Measurements from ENCODE around the gene ZNF575.
"Not testable (repeated sequence)": the region's sequence is repeated elsewhere in the genome, so short reads cannot be mapped to it uniquely, and the experiment has no call there.

ZNF575 gene

GRCh38 chr19:43511324-43511723 is 21.7 kb upstream of the ZNF575 start:
- no peak for DNase-seq

DNA sequence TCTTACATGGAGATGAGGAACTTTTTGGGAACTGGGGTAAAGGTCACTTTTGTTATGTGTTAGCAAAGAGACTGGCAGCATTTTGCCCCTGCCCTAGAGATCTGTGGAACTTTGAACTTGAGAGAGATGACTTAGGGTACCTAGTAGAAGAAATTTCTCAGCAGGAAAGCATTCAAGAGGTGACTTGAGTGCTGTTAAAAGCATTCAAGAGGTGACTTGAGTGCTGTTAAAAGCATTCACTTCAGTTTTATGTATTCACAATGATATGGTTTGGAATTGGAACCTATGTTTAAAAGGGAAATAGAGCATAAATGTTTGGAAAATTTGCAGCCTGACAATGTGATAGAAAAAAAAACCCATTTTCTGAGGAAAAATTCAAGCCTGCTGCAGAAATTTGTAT is 20.6 kb upstream of the ZNF575 start:
- DNase-seq, result not testable (repeated sequence)

DNA sequence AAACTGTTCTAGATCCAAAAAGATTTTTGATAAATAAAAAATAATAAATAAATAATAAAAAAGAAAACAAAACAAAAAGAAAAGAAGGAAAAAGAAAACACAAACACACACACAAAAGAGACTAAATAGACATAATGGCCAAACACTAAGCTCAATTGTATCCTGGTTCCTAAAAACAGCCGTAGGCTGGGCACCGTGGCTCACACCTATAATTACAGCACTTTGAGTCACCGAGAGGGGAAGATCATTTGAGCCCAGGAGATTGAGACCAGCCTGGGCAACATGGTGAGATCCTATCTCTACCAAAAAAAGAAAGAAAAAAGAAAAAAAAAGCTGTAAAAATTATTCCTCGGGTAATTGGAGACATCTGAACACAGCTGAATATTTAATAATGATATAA is 14.9 kb upstream of the ZNF575 start:
- no peak for DNase-seq

DNA sequence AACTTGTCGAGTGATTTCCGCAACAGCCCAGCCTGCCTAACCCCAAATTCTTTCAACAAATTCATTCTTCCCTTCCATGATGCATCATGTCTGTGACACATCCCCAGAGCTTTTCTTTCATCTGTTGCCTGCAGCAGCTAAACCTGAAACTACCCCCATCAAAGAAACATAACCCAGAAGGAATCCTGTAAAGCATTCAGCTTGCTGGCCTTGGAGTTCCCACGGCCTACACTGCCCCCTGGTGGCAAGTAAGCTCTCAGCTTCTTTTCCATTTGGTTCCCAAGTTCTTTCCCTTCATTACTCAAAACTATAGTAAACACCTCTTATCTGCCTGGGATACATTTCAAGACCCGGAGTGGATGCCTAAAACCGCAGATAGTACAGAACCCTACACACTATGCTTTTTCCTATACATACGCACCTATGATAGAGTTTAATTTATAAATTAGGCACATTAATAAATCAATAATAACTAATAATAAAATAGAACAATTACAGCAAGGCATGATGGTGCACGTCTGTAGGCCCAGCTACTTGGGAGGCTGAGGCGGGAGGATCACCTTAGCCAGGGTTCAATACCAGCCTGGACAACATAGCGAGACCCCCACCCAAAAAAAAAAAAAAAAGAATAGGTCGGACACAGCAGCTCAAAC is 13.4 kb upstream of the ZNF575 start:
- peak; percentile 95 for DNase-seq

DNA sequence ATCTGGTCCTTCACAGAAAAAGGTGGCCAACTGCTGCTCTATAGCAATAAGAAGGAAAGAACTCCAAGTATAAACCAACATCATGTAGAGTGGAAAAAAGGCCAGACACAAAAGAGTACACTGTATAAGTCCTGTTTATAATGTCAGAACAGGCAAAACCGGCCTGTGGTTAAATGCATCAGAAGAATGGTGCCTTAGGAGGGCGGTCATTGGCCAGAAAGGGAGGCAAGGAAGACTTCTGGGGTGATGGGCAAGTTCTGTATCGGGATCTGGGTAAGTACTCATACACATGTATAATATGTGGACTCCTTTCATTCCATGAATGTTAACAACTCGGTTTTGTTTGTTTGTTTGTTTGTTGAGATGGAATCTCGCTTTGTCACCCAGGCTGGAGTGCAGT is 10.1 kb upstream of the ZNF575 start:
- no peak for DNase-seq

DNA sequence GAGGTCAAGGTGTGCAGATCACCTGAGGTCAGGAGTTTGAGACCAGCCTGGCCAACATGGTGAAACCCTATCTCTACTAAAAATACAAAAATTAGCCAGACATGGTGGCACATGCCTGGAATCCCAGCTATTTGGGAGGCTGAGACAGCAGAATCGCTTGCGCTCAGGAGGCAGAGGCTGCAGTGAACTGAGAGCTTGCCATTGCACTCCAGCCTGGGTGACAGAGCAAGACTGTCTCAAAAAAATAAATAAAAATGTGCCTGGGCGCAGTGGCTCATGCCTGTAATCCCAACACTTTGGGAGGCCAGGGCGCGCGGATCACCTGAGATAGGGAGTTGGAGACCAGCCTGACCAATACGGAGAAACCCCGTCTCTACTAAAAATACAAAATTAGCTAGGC is 9.3 kb upstream of the ZNF575 start:
- not testable (repeated sequence) for DNase-seq

DNA sequence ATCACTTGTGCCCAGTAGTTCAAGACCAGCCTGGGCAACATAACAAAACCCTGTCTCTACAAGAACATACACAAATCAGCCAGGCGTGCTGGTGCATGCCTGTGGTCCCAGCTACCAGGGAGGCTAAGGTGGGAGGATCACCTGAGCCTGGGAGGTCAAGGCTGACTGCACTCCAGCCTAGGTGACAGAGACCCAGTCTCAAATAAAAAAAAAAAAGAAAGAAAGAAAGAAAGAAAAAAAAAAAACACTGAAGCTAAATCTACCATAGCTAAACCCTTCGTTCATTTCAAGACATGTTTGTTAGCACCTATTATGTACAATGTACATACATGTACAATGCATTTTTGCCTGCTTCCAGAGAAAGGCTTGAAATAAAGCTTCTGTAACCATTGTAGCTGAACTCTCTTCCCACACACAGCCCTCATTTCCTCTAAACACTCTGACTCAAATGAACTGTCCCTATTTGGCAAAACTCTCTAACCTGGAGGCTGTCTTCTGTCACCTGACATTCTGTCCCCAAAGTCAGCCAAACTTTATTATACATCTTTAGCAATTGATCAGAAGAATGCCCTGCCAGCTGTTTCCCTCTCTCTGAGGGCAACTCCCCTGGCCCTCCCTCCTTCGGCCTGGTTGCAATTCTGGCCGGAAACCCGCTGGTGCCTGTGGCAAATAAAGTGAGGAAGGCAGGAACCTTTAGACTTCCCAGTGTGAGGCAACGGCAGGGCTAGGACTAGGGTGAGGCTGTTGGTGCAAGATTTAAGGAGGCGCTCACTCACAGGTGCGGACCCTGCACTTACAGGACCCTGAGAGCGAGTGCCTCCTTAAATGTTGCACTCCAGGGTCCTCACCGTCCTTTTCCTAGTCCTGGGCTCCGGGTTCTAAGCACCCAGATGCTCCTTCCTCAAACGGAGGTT is 7.8 kb upstream of the ZNF575 start:
- DNase-seq, result no peak

DNA sequence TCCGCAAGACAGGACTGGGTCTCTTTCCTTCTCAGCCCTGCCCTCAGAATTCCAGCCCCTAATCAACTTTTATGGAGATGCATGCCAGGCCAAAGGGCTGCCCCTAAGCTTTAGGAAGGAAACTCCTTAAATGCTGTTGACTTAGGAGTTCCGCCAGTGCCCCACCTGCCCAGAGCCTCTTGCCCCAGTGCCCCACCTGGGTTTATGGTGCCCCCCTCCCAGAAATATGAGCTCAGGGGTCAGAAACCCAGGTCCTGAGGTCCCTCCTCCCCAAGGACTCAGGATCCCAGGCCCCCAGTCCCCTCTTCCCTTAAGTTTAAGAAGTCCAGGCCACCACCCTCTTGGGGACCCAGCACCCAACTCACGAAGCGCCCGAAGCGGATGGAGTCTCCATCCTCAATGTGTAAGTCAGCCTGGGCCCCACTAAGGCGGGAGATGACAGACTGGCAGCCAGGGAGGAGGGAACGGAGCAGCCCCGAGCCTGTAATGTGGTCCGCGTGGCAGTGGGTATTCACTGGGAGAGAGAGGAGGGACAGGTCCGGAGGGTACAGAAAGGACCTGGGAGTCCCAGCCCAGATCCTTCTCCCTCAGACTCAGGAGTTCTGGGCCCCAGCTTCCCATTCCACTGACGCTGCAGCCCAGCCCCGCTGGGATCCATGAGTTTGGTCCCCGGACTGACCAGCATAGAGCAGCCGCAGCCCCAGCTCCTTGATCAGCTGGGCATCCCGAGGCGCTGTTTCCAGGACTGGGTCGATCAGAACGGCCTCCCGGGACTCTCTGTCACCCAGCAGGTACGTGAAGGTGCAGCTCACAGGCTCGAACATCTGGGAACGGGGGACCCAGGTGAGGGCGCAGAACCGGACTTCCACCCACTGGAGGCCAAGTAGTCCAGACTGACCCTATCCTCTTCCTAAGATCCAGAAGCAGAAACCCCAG is 6.9 kb upstream of the ZNF575 start:
- no peak for DNase-seq

DNA sequence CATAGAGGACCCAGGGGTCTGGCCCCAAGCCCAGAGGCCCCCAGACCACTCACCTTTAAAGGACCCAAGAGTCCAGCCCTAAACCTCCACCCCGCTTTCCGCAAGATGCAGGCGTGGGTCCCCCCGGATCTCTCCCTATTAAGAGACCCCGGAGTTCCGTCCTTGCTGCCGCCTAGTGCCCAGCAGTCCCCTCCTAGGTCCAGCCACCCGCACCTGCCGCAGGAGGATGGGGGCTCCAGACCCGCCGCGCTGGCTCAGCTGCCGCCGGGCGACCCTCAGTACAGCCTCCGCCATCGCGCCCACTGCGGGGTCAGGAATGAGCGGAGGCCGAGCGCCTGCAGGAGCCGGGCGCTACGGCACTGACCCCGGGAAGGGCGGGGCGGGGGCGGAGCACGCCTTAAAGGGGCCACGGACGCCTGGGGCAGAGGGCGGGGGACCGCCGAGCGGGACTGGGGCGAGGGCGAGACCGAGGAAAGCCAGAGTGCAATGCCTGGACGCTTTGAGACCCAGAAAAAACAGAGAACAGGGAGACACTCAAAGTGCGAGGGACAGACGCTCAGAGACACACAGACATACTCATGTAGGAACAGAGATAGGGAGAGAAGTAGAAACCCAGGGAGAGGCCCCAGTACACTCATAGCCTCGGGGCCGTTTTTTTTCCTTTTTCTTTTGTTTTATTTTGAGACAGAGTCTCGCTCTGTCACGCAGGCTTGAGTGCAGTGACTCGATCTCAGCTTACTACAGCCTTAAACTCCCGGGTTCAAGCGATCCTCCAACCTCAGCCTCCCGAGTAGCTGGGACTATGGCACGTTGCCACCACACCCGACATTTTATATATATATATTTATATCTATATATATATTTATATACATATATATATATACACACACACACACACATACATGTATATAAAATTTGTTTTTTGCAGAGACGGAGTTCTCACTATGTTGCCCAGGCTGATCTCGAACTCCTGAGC is 5.8 kb upstream of the ZNF575 start, which contains the start of gene ETHE1:
ETHE1 (minus strand) TSS at position 318 of the 976 bp plus-strand sequence; CDS start at position 294, 24 bp downstream.
- peak; percentile 48 for DNase-seq

GRCh38 chr19:43527860-43528622 is 4.9 kb upstream of the ZNF575 start:
- DNase-seq, result no peak

- DNase-seq, result no peak
Measured at GRCh38 chr19:43532571-43532961, 422 bp upstream of the ZNF575 start.

DNA sequence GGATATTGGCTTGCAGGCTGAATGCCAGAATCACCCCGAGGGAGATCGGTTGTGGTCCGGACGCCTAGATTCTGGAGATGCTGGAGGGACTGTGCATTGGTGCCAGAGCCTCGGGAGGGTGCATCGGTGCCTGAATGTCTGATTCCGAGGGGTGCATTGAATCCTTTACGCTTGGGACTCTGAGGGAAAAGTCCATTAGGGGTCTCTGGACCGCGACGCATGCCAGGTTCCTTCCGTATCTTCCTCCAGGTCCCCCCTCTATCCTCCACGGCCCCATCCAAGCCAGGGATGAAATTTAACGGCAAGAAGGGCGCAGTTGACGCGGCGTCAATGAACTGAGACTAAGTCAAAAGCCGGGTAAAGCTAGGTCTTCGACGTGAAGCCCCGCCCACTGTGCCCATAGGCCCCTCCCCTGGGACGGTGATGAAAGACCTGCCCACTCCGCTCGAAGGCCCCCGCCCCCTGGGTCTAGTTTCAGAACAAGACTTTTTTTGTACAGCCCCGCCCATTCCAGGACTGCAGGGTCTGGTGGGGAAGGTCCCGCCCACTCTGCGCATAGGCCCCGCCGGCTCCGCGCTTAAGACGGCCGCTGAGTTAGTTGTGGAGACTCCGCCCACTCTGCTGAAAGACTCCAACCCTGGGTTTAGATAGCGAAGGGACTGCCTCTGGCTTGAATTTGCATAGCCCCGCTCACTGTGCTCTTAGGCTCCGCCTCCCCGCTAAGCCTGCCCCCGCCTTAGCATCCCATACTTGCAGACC is 737 bp downstream of the ZNF575 start:
- DNase-seq, result peak; percentile 100

DNA sequence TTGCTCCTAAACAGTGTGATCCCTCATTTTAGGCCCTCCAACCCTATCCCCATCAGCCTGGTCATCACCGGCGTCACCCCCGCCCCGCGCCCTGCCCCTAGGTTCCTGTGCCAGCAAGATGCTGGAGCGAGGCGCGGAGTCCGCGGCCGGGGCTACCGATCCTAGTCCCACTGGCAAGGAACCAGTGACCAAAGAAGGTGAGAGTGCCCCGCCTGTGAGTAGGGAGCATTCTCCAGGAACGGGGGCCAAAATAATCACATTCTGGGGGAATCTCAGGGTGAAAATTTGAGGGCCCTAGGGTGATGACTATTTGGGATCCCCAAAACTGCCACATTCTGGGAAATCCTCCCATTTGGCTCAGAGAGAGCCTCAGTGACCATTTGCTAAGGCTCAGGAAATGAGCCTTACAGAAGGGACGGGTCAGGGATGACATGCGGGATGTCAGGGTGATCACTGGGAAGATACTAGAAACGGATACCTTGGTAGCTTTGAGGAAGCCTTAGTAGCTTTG is 1.4 kb downstream of the ZNF575 start:
- DNase-seq, result no peak

DNA sequence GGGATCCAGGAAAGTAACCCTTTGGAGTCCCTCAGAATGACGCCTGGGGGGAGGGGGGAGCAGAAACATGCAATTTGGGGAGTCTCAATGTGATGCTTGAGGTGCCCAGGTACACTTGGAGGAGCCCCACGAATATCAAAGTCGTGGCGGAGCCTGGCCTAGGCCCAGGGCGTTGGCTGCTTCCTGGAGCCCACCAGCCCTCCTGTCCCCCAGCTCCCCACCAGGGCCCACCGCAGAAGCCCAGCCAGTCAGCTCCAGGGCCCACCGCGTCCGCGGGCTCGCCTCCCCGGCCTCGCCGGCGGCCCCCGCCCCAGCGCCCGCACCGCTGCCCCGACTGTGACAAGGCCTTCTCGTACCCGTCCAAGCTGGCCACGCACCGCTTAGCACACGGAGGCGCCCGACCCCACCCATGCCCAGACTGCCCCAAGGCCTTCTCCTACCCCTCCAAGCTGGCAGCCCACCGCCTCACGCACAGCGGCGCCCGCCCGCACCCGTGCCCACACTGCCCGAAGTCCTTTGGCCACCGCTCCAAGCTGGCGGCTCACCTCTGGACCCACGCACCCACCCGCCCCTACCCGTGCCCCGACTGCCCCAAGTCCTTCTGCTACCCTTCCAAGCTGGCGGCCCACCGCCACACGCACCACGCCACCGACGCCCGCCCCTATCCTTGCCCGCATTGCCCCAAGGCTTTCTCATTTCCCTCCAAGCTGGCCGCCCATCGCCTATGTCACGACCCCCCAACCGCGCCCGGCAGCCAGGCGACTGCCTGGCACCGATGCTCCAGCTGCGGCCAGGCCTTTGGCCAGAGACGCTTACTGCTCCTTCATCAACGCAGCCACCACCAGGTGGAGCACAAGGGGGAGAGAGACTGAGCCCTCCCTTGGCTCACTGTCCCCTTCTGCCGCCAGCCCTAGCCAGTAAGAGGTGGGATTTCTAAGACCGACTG is 2.1 kb downstream of the ZNF575 start:
- DNase-seq, result peak; percentile 56

GRCh38 chr19:43538922-43539321 is 5.9 kb downstream of the ZNF575 start:
- DNase-seq, result no peak

- no peak for DNase-seq
Measured at GRCh38 chr19:43540381-43540780, 7.4 kb downstream of the ZNF575 start.

DNA sequence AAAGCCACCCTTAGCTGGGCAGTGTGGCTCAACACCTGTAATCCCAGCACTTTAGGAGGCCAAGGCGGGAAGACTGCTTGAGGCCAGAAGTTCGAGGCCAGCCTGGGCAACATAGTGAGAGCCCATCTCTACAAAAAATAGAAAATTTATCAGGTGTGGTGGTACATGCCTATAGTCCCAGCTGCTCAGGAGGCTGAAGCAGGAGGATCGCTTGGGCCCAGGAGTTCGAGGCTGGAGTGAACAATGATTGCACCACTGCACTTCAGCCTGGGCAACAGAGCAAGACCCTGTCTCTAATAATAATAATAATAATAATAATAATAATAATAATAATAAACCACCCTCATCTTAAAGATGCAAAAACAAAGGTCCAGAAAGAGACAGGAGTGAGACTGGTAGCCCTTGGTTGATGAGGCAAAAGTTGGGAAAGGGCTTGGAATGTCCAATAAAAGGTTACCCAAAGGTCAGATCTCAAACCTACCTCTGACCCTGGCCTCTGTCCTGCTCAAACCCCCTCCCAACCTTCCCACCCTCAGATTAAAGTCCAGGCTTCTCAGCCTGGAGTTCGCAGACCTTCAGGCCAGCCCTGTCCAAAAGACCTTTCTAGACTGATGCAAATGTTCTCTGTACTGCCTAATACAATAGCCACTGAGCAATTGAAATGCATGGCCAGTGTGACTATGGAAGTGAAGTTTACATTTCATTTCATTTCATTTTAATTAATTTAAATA is 9.1 kb downstream of the ZNF575 start:
- DNase-seq, result no peak

- no peak for DNase-seq
Measured at GRCh38 chr19:43544077-43544476, 11.1 kb downstream of the ZNF575 start.

Data from fibroblast of upper back skin (primary cell).